DMS79 (cell line): ENCODE results near the gene DCAF6.
A peak's percentile ranks its signal among the peaks of the same experiment; 100 is the strongest.
"Not testable (repeated sequence)": the region's sequence is repeated elsewhere in the genome, so short reads cannot be mapped to it uniquely, and the experiment has no call there.

Source experiments
- DNase-seq: peaks from one replicate; lab custom pipeline; 2025; lab: John Stamatoyannopoulos, UW

Gene DCAF6

GRCh38 chr1:167936068-167936929 is at the start of gene DCAF6:
DCAF6 (plus strand) TSS chr1:167936683; CDS start chr1:167936912, 229 bp downstream.
- peak; percentile 95 for DNase-seq

GRCh38 chr1:167887187-167887586 is 49.3 kb upstream of the DCAF6 start:
- not testable (repeated sequence) for DNase-seq

GRCh38 chr1:167890400-167890799 is 46.1 kb upstream of the DCAF6 start:
- DNase-seq = no peak

- no peak for DNase-seq
Measured at GRCh38 chr1:167893798-167894197, 42.7 kb upstream of the DCAF6 start.

GRCh38 chr1:167898578-167899222 is 37.8 kb upstream of the DCAF6 start:
- DNase-seq = no peak

- no peak for DNase-seq
Measured at GRCh38 chr1:167899253-167899681, 37.2 kb upstream of the DCAF6 start.

- DNase-seq = no peak
Measured at GRCh38 chr1:167900907-167901306, 35.6 kb upstream of the DCAF6 start.

- peak; percentile 20 for DNase-seq
Measured at GRCh38 chr1:167904652-167905130, 31.8 kb upstream of the DCAF6 start.

GRCh38 chr1:167905182-167905581 is 31.3 kb upstream of the DCAF6 start:
- peak; percentile 7 for DNase-seq

GRCh38 chr1:167905671-167906070 is 30.8 kb upstream of the DCAF6 start:
- DNase-seq = no peak

- DNase-seq = no peak
Measured at GRCh38 chr1:167909691-167910180, 26.7 kb upstream of the DCAF6 start.

GRCh38 chr1:167910530-167910929 is 26.0 kb upstream of the DCAF6 start:
- no peak for DNase-seq

GRCh38 chr1:167911413-167911812 is 25.1 kb upstream of the DCAF6 start:
- no peak for DNase-seq

GRCh38 chr1:167912294-167912693 is 24.2 kb upstream of the DCAF6 start:
- DNase-seq = no peak

GRCh38 chr1:167913895-167914496 is 22.5 kb upstream of the DCAF6 start, which contains the start of gene ADCY10:
ADCY10 (minus strand) TSS chr1:167914134; CDS start chr1:167905140, 8,994 bp downstream.
- no peak for DNase-seq

GRCh38 chr1:167915569-167915968 is 20.9 kb upstream of the DCAF6 start:
- no peak for DNase-seq

GRCh38 chr1:167916766-167917511 is 19.5 kb upstream of the DCAF6 start:
- DNase-seq = no peak

GRCh38 chr1:167922023-167922422 is 14.5 kb upstream of the DCAF6 start:
- no peak for DNase-seq

- DNase-seq = no peak
Measured at GRCh38 chr1:167922611-167923074, 13.8 kb upstream of the DCAF6 start.

GRCh38 chr1:167923324-167924056 is 13.0 kb upstream of the DCAF6 start:
- no peak for DNase-seq

GRCh38 chr1:167924102-167924501 is 12.4 kb upstream of the DCAF6 start:
- no peak for DNase-seq
